ENCODE measurements around the gene LEP.

DNA sequence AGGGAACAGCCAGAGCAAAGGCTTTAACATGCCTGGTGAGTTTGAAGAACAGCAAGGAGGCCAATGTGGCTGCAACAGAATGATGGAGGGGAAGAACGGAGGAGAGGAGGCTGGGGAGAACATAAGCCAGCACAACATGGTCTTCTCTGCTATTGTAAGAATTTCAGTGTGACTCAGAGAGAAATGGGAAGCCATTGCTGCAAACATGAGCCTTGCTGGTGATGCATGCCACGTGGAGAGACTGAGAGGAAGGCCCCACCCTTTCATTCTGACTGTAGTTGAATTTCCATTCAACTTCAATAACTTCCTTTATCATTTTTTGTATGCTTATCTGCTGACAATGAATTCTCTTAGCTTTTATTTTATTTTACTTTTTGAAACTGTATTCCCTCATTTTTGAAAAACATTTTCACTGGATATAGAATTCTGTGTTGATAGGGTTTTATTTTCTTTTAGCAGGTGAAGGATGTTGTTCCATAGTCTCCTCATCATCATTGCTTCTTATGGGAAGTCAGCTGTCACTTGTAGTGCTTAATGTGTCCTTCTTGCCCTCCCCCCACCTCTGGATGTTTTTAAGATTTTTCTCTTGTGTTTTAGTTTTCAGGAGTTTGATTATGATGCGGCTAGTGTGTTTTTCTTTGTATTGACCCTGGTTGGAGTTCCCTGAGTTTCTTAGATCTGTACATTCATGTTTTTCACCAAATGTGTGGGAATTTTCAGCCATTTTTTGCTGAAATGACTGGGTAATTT, 46.4 kb upstream of the LEP start:
- TF ChIP-seq, protein P1, sequence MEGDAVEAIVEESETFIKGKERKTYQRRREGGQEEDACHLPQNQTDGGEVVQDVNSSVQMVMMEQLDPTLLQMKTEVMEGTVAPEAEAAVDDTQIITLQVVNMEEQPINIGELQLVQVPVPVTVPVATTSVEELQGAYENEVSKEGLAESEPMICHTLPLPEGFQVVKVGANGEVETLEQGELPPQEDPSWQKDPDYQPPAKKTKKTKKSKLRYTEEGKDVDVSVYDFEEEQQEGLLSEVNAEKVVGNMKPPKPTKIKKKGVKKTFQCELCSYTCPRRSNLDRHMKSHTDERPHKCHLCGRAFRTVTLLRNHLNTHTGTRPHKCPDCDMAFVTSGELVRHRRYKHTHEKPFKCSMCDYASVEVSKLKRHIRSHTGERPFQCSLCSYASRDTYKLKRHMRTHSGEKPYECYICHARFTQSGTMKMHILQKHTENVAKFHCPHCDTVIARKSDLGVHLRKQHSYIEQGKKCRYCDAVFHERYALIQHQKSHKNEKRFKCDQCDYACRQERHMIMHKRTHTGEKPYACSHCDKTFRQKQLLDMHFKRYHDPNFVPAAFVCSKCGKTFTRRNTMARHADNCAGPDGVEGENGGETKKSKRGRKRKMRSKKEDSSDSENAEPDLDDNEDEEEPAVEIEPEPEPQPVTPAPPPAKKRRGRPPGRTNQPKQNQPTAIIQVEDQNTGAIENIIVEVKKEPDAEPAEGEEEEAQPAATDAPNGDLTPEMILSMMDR (IDR thresholded peaks at IDR 0.05) = no peak
- TF ChIP-seq EP300 (IDR thresholded peaks at IDR 0.05) = no peak
- no peak for TF ChIP-seq POLR2A (IDR thresholded peaks at IDR 0.05)
- TF ChIP-seq POLR2AphosphoS5 (IDR thresholded peaks at IDR 0.05) = no peak
